ENCODE data around the gene WTIP. TPM values are rescaled to one million over a fixed set of nuclear protein-coding genes. Genes with fewer than 3 reads are reported as not detected.
"Not testable (repeated sequence)": the region's sequence is repeated elsewhere in the genome, so short reads cannot be mapped to it uniquely, and the experiment has no call there.

The WTIP gene
- polyA plus RNA-seq, 4 donors = 35.9 to 40.9 (median 39.5) TPM

DNA sequence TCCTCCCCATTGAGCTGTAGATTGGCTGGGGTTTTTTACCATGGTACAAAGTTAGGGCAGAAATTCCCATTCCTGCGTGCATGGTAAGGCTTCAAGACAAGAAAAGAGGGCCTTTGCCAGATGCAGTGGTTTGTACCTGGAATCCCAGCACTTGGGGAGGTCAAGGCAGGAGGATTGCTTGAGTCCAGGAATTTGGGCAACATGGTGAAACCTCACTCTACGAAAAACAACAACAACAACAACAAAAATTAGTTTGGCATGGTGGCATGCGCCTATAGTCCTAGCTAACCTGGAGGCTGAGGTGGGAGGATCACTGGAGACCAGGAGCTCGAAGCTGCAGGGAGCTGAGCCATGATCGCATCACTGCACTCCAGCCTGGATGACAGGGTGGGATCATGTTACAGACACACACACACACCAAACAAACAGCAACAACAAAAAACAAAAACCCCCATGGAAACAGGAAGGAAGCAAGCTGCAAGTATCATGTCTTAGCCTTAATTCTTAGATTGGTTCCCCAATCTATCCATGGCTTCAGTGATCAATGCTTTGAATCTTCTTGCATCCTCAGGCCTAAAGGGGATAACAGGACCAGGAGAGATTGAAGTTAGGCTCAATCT, 5.5 kb upstream of the WTIP start:
- DNase-seq (ENCODE audit: low read depth in 4 of 4, low spot score in 2 of 4) = no peak

DNA sequence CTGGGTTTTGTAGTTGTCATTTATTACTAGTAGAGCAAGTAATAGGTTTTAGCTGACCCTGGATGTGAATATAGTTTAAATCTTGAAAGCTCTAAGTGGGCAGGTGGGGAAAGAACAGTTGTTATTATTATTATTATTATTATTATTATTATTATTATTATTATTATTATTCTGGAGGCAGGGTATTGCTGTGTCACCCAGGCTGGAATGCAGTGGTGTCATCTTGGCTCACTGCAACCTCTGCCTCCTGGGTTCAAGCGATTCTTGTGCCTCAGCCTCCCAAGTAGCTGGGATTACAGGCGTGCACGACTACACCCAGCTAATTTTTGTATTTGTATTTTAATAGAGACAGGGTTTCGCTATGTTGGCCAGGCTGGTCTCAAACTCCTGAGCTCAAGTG, 3.1 kb upstream of the WTIP start:
- DNase-seq (ENCODE audit: low read depth in 4 of 4, low spot score in 2 of 4) = not testable (repeated sequence)

DNA sequence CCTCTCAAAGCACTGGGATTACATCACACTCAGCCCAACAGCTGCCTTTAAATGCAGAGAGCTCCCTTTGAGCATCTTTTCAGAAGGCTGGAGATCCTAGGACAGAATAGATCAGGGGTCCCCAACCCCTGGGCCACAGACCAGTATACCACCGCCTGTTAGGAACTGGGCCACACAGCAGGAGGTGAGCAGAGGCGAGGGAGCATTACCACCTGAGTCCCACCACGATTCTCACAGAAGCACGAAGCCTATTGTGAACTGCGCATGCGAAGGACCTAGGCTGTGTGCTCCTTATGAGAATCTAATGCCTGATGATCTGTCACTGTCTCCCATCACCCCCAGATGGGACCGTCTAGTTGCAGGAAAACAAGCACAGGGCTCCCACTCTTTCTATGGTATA, 2.2 kb upstream of the WTIP start:
- DNase-seq (ENCODE audit: low read depth in 4 of 4, low spot score in 2 of 4) = no peak

DNA sequence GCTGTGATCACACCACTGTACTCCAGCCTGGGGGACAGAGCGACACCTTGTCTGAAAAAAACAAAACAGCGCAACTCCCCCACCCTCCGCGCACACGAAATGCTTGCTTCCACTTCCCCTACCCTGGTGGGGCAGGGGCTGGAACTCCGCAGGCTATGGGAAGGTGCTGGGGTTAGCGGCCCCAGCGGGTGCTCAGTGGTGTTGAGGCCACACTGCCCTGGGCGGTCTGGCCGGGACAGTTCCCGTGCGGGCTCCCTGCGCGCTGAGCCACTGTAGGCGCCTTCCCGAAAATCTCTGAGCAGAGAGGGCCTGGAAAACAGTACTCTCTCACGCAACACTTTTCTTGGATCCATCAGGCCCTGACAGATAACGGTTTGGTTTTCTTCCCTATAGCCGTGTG, 1.1 kb upstream of the WTIP start:
- no peak for DNase-seq (ENCODE audit: low read depth in 4 of 4, low spot score in 2 of 4)

DNA sequence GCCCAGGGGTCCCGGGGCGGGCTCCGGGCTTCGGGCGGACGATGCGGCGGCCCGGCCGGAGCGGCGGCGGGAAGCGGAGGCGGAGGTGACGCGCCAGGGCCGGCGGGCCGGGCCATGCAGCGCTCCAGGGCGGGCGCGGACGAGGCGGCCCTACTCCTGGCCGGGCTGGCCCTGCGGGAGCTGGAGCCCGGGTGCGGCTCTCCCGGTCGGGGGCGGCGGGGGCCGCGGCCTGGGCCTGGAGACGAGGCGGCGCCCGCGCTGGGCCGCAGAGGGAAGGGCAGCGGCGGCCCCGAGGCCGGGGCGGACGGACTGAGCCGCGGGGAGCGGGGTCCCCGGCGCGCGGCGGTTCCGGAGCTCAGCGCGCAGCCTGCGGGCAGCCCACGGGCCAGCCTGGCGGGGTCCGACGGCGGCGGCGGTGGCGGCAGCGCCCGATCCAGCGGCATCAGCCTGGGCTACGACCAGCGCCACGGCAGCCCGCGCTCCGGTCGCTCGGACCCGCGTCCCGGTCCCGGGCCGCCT, 362 bp downstream of the WTIP start:
- DNase-seq (ENCODE audit: low read depth in 4 of 4, low spot score in 2 of 4) = no peak

DNA sequence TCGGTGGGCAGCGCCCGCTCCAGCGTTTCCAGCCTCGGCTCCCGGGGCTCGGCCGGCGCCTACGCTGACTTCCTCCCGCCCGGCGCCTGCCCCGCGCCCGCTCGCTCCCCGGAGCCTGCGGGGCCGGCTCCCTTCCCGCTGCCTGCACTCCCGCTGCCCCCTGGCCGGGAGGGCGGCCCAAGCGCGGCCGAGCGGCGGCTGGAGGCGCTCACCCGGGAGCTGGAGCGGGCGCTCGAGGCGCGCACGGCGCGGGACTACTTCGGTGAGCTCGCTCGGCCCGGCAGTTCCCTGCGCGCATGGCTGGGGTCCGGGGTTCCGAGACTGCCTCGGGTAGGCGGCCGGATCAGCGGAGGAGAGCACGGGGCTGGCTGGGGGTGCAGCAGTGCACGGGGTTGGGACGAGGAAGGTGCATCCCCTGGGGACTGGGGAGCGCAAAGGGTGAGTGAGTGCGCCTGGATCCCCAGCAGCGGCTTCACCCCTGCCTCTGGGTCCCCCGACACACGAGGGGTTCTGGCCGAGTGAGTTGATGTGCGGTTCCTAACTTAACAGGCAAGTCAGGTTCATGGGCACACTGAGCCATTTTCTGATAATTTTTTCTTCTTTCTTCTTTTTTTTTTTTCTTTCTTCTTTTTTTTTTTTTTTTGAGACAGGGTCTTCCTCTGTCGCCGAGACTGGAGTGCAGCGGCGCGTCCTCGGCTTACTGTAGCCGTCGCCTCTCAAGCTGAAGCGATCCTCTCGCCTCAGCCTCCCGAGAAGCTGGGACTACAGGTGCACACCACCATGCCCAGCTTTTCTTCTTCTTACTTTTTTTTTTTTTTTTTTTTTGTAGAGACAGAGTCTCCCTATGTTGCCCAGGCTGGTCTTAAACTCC, 1.1 kb downstream of the WTIP start:
- DNase-seq (ENCODE audit: low read depth in 4 of 4, low spot score in 2 of 4) = peak in 1 of 4 donors; percentile 29

DNA sequence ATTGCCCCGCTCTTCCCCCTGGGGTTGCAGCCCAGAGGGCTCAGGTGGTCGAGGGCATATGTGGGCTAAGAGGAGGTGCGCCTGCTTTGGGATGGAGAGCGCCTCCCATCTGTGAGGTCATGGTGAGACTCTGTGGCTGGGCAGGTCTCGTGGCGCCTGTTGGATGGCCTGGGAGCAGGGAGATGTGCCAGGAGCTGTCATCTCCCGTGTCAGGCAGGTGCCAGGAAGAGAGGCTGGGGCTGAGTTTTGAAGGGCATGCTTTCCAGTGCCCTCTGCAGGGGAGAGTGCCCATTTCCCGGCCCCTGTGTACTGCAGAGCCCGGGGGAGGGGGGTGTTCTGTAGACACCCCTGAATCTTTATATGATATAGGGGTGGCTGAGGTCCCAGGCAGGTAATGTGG, 2.8 kb downstream of the WTIP start:
- DNase-seq (ENCODE audit: low read depth in 4 of 4, low spot score in 2 of 4) = no peak

DNA sequence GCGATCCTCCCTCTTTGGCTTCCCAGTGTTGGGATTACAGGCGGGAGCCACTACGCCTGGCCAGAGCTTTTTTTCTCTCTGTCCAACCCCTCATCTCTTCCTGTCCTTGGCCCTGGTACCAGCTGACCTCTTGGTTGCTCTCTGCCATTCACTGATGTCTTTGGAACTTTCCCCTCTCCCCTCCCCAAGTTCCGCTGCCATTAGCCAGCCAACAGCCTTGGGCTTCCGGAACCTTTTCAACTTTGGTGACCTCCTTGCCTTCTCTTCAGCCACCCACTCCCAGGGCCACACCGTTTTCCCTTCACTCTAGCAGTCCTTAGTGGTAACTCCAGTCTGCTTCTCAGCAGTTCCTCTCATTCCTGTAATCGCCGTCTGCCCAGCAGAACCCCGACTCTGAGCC, 4.3 kb downstream of the WTIP start:
- DNase-seq (ENCODE audit: low read depth in 4 of 4, low spot score in 2 of 4) = no peak

DNA sequence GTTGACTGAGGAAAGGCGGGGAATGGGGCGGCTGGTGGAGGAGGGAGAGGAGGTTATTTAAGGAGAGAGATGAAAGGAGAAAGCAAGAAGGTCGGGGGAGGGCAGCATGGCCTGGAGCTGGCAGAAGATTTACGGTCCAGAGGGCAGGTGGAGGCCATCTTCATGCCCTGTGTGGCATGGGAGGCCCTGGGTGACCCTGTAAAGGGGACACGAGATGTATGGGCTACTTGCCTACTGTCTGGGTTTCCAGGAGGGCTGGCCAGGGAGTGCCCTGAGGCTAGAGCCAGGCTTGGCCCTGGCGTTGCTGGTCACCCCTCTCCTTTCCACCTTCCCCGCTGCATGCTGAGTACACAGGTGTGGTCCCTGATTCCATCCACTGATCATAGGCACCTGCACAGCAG, 6.1 kb downstream of the WTIP start:
- DNase-seq (ENCODE audit: low read depth in 4 of 4, low spot score in 2 of 4) = no peak

DNA sequence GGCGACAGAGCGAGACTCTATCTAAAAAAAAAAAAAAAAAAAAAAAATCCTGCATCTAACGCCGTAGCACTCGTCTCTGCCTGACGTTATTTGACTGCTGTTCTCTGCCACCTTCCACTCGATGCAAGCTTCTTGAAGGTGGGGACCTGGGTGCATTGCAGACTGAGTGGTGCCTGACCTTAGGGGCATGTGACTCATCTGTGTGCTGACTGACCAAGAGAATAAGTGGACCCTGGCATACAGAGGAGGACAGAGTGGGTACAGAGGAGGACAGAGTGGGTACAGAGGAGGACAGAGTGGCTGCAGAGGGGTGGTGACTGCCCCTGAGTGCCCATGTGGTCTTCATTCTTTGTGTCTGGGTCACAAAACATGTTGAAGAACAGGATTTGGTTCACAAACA, 7.6 kb downstream of the WTIP start:
- no peak for DNase-seq (ENCODE audit: low read depth in 4 of 4, low spot score in 2 of 4)

DNA sequence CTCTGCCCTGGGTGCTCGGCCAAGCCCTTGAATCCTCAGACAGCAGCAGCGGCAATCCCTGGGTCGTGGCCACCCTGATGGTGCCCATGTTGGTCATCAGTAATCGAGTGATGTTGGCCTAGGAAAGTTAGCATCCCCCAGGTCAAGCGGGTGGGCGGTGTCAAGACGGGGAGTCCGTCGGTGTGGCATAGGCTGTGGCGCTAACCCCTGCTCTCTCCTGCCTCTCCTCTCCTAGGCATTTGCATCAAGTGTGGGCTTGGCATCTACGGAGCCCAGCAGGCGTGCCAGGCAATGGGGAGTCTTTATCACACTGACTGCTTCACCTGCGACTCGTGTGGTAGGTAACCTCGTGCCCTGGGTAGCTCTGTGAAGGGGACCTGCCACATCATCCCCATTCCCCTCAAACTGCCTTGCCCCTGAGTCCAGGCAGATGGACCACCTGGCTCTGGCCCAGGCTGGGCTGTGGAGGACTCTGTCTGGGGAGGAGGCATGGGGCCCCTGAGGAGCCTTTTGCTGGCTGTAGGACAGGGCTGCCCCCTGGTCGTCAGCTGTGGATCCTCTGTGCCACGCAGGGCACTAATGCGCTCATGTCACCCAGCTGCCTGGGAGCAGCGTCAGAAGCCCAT, 8.7 kb downstream of the WTIP start:
- no peak for DNase-seq (ENCODE audit: low read depth in 4 of 4, low spot score in 2 of 4)

DNA sequence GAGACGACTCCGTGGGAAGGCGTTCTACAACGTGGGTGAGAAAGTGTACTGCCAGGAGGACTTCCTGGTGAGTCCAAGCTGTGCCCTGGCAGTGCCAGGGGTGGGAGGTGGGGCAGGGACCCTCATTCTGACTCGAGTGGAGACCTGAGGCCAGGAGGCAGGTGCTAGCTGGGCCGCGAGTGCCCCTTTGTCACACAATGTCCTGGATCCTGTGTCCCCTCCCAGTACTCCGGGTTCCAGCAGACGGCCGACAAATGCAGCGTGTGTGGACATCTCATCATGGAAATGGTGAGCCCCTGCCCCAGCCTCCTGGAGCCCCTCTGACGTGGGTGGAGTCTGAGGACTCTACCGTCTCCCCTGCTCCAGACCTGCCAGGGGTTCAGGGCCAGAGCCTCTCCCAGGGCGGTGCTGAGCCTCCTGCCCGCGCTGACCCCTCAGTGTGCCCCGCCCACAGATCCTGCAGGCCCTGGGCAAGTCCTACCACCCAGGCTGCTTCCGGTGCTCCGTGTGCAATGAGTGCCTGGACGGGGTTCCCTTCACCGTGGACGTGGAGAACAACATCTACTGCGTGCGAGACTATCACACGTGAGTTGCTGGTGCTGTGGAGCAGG, 11.6 kb downstream of the WTIP start:
- DNase-seq (ENCODE audit: low read depth in 4 of 4, low spot score in 2 of 4) = no peak

DNA sequence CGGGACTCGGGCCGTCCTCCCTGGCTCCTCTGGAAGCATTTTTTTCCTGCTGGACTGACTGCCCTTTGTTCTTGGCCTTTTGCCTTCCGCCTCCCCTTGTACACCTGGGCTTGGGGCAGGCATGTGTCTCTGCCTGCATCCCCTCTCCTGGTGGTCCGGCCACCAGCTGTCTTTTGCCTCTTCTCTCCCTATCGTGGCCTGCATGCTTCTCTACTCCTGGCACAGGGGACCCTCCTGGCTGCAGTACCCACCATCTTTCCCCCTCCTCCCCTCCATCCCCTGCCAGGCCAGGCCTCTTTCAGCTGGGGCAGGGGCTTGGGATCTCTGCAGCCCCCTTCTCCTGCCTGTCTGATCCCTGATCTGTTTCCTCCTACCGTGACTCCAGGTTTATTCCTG, 12.1 kb downstream of the WTIP start:
- DNase-seq (ENCODE audit: low read depth in 4 of 4, low spot score in 2 of 4) = no peak

DNA sequence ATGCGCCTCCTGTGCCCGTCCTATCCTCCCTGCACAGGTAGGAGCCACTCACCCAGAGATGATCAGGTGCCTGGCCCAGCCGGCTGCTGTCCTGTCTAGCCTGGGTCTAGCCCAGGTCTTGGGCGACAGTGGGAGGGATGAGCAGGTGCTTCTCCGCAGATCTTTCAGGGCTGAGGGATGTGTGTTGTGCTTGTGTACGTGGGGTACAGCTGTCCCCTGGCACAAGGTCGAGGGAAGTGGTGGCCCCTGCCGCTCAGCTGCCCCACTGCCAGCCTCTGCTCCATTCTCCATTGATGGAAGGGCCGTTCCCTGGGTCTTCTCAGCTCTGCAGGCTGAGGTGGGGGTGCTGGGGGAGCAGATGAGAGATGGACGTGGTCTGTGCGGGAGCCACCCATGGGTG, 13.0 kb downstream of the WTIP start:
- DNase-seq (ENCODE audit: low read depth in 4 of 4, low spot score in 2 of 4) = no peak

DNA sequence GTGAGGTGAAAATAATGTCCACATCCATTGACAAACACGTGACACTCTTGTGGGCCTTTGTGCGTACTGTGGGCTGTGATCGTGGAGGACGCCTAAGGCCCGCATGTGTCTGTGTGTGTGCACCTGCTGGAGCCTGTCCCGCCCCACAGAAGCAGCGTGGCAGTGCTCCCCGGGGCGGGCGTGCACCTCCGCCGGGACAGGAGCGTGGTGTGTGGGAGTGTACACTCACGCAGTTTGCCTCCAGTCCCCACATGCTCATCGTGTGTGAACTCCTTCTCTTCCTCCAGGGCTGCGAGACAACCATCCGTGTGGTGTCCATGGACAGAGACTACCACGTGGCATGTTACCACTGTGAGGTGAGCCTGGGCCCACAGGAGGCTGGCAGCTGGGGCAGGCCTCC, 13.9 kb downstream of the WTIP start:
- DNase-seq (ENCODE audit: low read depth in 4 of 4, low spot score in 2 of 4) = no peak

DNA sequence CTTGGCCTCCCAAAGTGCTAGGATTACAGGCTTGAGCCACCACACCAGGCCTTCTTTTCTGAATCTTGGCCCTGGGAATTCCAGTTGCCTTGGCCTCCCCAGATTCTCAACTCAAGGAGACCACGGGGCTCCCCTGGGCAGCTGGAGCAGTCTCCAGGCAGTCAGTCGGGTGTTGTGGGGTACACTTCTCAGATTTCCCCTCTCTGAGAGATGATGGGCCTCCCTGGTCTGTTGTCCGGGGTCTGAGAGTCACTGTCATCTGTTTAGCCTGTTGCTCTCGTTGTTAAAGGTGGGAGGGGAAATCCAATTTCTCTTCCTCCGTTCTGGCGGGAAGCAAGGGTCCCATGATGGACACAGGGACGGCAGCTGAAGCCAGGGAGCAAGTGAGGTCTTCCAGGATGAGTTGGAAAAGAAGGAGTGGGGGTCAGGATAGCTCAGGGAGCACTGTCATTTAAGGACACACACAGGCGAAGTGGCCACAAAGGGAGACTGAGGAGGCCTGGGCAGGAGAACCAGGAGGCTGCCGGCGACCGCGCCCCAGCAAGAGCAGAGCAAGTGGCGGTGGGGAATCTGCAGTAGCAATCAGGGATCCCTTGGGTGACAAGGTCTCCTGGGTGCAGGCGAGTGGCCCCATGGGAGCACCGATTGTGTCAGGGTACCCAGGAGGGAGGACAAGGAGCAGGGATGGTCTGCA, 15.7 kb downstream of the WTIP start:
- DNase-seq (ENCODE audit: low read depth in 4 of 4, low spot score in 2 of 4) = no peak

DNA sequence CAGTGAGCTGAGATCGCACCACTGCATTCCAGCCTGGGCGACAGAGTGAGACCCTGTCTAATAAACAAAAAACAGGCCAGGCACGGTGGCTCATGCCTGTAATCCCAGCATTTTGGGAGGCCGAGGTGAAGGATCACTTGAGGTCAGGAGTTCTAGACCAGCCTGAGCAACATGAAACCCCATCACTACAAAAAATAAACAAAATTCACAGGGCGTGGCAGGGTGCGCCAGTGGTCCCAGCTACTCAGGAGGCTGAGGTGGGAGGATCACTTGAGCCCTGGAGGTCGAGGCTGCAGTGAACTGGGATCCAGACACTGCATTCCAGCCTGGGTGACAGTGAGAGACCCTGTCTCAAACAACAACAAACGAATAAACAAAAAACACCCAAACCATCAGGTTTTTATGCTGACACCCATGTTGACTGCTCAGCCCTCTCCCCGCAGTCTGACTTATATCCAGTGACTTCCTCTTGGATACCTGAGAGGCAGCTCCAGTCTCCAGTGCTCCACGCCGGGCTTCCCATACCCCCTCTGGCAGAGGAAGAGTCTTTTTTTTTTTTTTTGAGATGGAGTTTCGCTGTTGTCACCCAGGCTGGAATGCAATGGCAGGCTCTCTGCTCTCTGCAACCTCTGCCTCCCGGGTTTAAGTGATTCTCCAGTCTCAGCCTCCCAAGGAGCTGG, 17.7 kb downstream of the WTIP start:
- no peak for DNase-seq (ENCODE audit: low read depth in 4 of 4, low spot score in 2 of 4)

DNA sequence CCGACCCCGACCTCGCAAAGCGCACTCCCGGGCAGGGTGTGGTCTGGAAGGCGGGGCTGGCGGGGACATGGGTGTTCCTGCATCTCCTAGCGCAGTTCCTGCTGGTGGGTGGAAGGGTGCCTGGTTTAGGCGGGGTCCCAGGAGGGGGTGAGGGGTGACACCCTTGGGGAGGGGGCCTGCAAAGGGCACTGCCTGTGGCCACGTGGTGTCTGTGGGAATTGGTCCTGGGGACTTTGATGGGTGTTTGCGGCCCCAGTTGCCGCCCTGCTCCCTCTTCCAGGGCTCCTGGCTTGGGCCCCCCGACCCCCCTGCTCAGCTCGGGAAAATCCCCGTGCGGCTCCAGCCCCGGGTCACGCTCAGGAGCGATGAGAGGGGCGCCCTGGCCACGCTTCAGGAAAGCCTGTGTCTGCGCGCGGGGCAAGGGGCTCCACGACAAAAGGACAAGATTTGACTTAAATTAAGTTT, 19.1 kb downstream of the WTIP start:
- no peak for DNase-seq (ENCODE audit: low read depth in 4 of 4, low spot score in 2 of 4)

DNA sequence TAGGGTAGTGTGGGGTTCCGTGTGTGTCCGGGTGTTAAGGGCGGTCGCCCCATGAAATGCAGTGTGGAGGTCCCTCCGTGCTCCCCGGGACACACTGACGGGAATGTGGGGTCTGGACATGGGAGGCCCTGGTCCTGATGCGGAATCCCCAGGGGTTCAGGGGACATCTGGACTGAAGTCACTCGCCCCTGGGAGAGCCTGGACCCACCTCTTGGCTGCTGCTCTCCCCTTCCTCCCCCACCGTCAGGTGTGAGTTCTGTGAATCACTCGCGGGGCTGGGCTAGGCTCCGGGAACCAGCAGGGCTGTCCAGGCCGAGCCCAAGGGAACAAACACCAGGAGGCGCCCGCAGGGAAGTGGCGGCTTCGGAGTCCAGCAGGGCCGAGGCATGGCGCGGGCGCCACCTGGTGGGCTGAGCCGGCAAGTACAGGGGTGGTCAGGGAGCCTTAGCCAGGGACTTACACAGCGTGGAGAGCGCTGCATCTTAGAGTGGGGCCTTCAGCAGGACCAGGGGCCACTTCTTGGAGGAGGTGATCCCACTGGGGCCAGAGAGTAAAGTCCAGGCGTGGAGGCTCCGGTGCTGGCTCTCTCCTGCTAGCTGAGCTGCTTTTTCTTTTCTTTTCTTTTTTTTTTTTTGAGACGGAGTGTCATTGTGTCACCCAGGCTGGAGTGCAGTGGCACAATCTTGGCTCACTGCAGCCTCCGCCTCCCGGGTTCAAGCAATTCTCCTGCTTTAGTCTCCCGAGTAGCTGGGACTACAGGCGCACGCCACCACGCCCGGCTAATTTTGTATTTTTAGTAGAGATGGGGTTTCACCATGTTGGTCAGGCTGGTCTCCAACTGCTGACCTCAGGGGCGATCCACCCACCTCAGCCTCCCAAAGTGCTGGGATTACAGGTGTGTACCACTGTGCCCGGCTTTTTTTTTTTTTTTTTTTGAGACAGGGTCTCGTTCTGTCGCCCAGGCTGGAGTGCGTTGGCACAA, 20.1 kb downstream of the WTIP start:
- peak; percentile 45 to 82 (median 72) for DNase-seq (ENCODE audit: low read depth in 4 of 4, low spot score in 2 of 4)
